NOMO-1 treated with dmso at 0.1 percent for 144 hours (cell line): ENCODE measurements around the gene PLPPR2.
"Not testable (repeated sequence)": the region's sequence is repeated elsewhere in the genome, so short reads cannot be mapped to it uniquely, and the experiment has no call there.

Experiments
- DNase-seq: peaks from one replicate; lab custom pipeline; 2025; ENCODE audit not compliant: unreplicated experiment; lab: John Stamatoyannopoulos, UW

PLPPR2 gene, protein sequence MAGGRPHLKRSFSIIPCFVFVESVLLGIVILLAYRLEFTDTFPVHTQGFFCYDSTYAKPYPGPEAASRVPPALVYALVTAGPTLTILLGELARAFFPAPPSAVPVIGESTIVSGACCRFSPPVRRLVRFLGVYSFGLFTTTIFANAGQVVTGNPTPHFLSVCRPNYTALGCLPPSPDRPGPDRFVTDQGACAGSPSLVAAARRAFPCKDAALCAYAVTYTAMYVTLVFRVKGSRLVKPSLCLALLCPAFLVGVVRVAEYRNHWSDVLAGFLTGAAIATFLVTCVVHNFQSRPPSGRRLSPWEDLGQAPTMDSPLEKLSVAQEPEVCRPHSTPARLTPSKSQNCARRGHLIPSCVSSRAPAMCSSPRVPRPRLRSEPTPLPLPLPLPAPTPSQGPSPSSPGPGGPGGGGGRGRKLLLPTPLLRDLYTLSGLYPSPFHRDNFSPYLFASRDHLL

DNA sequence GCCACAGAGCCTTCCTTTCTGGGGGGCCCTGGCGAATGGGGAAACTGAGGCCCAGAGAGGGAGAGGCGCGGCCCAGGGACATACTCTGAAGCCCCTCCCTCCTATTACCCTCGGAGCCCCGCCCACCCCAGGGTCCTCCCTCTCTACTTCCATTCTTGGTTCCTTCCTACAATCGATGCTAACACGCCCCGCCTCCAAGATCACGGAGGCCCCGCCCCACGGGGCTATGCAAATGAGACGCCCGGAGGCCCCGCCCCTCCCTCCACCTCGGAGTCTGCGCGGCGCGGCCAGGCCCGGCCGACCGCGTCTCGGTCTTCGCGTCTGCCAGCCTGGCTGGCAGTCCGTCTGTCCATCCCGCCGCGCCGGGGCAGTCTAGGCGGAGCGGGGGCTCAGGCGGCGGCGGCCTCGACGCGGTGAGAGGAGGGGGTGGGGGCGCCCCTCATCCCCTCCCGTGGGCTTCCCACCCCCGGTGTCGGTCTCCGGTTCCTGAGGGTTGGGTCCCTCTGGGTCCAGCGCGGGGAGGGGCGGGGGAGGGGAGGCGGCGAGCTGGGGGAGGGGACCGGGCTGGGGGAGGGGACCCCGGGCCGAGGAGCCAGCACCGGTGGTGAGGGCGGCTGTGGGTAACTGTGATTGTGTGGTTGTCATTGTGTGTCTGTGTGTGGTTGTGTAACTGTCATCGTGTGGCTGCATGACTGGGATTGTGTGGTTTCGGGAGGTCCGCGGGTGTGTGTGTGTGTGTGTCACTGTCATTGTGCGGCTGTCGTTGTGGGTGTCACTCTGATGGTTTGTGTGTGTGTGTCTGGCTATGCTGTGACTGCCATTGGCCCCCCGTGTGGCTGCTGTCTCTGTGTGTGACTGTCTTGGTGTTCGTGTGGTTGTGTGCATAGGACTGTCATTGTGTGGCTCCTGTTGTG lies at the start of gene PLPPR2:
Gene PLPPR2, plus strand, starts transcription at position 273 of the 914 bp plus-strand sequence. CDS start 2,242 bp downstream, outside the sequence.
- DNase-seq = peak; percentile 65

DNA sequence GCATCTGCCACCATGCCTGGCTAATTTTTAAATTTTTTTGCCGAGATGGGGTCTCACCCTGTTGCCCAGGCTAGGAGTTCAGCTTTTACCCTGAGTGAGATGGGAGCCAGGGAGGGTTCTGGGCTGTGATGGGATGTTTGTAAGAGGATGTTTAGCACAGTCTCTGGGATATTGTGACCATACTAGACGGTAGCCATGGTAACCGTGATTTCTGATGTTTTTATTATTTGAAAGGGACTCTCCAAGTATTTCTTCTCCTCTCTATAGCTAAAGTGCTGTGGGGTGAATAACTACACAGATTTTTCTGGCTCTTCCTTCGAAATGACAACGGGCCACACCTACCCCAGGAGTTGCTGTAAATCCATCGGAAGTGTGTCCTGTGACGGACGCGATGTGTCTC lies 48.9 kb upstream of the PLPPR2 start:
- DNase-seq = no peak

DNA sequence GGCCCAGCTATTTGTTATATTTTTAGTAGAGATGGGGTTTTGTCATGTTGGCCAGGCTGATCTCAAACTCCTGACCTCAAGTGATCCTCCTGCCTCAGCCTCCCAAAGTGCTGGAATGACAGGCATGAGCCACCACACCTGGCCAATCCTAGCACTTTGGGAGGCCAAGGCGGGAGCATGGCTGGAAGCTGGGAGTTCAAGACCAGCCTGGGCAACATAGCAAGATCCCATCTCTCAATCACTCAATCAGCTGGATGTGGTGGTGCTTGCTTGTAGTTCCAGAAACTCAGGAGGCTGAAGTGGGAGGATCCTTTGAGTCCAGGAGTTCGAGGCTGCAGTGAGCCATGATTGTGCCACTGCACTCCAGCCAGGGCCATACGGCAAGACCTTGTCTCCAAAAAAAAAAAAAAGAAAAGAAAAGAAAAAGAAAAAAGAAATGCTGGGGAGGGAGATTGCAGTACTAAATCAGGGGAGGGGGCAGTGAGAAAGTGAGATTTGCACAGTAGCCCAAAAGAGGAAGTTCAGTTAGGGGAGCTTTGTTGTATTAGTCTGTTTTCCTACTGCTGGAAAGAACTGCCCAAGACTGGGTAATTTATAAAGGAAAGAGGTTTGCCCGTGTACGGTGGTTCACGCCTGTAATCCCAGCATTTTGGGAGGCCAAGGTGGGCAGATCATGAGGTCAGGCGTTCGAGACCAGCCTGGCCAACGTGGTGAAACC lies 34.8 kb upstream of the PLPPR2 start:
- peak; percentile 33 for DNase-seq

DNA sequence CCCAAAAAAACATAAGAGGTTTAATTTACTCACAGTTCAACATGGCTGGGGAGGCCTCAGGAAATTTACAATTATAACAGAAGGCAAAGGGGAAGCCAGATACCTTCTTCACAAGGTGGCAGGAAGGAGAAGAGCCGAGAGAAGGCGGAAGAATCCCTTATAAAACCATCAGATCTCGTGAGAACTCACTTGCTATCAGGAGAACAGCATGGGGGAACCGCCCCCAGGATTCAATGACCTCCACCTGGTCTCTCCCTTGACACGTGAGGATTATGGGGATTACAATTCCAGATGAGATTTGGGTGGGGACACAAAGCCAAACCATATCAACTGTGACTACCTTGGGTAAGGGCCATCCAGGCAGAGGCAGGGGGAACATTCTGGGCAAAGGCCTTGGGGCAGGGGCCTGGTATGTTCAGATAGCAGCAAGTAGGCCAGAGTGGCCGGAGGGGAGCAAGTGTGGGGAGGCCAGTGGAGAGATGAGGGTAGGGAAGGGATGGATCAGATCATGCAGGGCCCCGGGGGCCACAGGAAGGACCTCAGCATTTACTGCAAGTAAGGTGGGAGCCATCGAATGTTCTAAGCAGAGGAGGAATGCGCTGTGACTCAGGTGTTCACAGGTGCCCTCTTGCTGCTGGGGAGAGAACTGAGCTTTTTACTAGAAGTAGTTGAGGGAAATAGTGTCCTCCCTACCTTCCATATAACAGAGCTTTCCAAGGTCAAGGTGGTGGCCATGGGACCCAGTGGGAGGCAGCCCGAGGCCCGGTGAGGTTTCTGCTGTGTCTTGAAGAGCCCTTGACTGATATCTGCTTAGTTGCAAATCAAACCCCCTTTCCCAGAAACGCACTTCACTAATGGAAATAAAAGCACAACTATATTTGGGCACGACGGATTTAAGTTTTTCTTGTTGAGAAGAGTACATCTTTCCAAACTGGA lies 33.8 kb upstream of the PLPPR2 start:
- no peak for DNase-seq

DNA sequence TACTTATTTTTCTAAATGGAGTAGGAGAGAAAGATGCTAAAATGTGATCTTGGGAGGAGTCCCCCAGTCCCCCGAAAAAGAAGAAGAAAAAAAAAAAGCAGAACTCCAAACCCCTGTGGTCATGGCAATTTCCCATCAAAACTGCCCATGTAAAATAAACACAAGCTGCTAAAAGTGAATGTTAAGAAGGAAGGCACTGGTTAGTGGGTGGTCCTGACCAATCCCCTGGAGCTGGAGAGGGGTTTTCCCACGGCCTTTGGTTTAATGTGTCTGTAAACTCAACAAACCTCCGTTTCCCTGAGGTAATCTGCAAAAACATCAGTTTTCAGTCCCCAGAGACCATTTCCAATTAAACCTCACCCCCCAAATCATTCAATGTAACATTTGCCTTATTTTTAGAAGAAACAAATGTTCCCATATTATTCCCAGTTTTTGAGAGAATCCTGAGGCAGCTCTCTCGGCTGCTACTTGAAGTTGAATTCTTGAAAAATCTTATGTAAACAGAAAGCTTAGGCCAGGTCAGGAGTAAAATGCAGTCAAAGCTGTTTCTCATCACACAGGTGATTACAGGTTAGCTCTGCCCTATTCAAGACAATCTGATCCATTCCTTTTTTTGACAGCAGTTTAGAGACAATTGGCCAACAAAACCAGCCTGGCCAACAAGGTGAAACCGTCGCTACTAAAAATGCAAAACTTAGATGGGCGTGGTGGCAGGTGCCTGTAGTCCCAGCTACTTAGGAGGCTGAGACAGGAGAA lies 32.8 kb upstream of the PLPPR2 start:
- peak; percentile 49 for DNase-seq

DNA sequence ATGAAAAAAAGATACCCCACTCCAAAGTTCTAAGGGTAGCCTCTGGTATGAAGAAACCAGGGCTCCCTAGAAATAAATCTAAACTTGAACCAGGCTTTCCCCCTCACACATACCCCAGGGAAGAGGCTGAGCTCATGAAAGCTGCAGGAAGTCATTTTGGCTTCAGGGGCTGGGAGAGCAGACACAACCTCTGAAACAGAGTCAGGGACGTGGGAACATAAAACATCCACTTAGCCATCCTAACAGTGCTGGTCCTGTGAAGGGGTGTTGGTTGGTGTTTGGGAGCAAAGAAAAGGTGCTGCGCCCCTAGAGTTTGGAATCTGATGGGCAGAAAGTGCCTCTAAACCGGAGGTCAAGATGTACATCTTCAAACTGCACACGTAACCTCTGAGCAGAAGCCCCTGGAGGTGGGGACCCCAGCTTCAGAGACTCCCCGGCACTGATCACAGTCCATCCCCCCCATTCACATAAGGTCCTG lies 31.6 kb upstream of the PLPPR2 start:
- DNase-seq = no peak

DNA sequence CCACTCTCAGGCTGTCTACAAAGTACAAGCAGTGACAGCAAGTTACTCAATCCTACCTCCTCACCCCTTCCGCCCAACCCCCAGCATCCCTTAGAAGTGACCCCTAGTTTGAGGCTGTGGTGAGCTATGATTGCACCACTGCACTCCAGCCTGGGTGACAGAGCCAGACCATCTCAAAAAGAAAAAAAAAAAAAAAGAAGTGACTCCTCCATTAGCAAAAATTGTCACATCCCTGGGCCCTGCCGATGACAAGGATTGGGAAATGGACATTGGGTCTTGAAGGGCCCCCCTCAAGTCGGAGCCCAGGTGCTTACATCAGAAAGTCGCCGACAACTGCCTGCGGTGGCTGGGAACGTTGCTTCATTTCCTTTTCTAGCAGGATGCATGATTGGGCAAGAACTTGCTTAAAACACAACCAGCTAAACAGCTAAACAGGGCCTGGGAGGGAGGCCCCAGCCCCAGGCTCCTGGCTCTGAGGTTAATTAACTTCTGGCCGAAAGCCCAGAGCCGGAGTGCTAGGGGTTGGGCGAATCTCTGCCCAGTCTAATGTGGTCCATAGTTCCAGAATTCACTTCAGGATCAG lies 31.1 kb upstream of the PLPPR2 start:
- peak; percentile 100 for DNase-seq

DNA sequence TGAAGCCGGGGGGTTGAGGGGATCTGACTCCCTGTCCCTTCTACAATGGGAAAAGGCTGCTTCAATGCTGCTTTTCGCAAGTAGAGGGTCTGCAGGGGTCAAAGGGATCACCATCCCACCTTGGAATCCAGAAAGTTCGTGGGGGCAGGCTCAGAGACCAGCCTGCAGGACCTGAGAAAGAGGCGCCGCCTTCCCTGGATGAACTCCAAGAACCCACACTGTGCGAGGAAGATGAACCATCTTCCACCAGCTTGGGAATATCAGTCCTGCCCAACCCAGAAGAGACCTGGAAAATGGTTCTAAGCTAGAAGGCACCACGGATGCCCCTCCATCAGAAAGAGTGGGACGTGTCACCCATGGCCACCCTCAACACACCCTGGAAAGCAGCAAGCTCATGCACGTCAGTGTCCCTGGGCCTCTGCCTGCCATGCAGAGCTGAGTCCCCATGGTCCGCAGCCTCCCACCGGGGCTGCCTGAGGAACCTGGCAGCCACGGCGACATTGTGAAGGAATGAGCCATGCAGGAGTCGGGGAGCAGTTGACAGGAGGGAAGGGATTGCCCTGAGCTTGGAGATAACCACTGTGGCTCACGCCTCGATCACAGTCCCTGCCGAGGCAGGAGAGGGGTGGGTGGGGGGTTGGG lies 30.4 kb upstream of the PLPPR2 start:
- DNase-seq = no peak

DNA sequence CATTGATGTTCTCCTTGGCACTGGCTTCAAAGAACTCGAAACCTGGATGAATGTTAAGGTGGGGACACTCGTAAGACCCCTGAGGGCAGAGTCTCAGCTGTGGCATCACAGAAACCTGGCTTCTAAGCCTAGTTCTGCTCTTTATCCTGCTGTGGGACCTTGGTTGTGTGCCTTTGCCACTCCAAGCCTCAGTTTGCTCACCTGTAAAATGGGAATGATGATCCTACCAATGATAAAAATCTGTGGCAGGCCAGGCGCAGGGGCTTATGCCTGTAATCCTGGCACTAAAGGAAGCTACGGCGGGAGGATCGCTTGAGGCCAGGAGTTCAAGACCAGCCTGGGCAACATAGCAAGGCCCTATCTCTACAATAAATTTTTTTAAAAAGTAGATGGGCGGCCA lies 29.7 kb upstream of the PLPPR2 start:
- no peak for DNase-seq

DNA sequence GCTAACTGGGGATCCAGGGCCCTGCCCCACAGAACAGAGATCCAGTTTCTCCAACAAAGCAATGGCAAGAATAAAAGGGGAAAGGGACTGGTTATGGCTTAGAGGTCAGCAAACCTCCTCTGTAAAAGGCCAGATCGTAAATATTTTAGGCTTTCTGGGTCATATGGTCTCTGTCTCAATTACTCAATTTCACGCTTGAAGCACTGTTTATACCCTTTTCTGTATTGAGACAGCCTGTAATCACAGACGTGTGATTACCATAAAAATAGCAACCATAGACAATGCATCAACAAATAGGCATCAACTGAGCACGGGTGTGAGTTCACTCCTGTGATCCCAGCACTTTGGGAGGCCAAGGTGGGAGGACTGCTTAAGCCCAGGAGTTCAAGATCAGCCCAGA lies 25.1 kb upstream of the PLPPR2 start:
- no peak for DNase-seq

DNA sequence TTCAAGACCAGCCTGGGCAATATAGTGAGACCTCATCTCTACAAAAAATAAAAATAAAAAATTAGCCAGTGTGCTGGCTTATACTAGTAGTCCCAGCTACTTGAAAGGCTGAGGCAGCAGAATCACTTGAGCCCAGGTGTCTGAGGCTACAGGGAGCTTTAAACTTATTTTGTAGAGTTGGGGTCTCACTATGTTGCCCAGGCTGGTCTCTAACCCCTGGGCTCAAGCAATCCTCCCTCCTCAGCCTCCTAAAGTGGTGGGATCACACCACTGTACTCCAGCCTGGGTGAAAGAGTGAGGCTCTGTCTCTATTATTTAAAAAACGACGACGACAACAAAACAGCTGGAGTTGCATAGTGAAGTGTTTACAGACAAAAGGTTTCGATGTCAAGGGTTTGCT lies 23.7 kb upstream of the PLPPR2 start:
- DNase-seq = no peak

DNA sequence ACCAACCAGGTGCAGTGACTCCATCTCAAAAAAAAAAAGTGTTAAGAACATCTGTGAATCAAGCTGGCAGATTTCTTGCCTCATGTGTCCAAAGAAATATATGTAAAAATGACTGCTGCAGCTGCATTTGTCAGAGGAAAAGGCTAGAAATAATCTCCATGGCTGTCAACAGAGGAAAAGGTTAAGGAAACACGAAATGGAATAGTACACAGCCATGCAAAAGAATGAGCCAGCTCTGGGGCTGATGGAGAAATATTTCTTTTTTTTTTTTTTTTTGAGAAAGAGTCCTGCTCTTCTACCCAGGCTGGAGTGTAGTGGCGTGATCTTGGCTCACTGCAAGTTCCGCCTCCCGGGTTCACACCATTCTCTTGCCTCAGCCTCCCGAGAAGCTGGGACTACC lies 22.4 kb upstream of the PLPPR2 start:
- no peak for DNase-seq

DNA sequence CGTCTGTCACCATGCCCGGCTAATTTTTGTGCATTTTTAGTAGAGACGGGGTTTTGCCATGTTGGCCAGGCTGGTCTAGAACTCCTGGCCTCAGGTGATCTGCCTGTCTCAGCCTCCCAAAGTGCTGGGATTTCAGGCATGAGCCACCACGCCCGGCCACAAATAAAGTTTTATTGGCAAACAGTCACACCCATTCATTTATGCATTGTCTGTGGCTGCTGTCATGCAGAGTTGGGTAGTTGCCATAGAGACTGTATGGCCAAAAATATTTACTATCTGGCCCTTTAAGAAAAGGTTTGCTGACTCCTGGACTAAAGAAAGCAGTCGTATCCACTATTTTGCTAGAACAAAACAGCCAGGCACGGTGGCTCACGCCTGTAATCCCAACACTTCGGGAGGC lies 21.4 kb upstream of the PLPPR2 start:
- not testable (repeated sequence) for DNase-seq

DNA sequence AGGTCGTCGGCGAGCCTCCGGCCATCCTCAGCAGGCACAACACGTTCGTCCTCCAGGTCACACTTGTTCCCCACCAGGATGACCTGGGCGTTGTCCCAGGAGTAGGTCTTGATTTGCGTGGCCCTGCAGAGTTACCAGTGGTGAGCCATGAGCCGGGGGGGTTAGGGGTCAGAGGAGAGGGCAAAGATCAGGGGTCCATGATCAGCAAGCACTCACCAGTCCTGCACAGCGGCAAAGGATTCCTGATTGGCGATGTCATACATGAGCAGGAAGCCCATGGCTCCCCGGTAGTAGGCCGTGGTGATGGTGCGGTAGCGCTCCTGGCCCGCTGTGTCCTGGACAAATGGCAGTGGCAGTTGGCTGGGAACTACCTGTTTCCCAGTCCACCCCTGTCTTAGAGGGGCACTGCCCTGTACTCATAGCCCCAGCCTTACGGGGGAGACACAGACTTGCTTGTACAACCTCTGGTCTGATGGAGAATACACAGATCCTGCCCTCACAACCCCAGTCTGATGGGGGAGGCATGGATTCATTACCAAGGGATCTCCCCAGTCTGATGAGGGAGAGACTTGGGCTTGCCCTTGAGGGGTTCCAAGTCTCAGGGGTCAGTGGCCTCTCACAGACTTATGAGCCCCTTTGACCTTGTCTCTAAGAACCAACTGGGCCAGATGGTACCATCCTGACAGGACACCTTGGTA lies 19.6 kb upstream of the PLPPR2 start:
- DNase-seq = no peak

DNA sequence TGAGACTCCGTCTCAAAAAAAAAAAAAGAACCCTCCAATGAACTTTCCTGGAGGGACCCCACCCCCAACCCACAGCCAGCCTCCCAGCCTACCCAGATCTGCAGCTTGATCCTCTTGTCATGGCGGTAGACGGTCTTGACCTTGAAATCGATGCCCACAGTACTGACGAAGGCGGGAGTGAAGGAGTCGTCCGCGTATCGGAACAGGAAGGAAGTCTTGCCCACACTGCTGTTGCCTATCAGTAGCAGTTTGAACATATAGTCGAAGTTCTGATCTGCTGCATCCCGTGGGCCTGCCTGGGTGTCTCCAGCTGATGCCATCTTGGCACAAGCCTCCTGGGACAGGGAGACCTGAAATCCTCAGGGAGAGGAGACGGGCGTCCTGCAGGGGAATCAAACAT lies 18.2 kb upstream of the PLPPR2 start:
- no peak for DNase-seq

DNA sequence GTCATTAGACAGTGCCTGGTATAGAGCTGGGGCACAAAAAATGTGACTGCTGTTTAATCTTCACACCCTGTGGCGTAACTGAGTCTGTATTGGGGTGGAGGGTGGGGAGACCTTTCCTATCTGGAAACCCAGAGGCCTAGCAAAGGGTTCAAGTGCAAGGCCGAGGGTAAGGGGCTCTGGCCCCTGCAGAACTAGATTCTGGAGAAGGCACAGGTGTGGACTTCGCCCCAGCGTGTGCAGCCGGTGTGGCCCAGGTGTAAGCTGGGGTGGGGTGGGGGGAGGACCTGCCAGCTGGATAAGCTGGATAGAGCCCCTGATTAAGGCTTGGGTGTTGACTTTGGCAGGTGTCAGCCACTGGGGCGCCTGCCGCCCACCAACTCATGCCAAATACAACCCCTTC lies 17.1 kb upstream of the PLPPR2 start:
- DNase-seq = no peak

DNA sequence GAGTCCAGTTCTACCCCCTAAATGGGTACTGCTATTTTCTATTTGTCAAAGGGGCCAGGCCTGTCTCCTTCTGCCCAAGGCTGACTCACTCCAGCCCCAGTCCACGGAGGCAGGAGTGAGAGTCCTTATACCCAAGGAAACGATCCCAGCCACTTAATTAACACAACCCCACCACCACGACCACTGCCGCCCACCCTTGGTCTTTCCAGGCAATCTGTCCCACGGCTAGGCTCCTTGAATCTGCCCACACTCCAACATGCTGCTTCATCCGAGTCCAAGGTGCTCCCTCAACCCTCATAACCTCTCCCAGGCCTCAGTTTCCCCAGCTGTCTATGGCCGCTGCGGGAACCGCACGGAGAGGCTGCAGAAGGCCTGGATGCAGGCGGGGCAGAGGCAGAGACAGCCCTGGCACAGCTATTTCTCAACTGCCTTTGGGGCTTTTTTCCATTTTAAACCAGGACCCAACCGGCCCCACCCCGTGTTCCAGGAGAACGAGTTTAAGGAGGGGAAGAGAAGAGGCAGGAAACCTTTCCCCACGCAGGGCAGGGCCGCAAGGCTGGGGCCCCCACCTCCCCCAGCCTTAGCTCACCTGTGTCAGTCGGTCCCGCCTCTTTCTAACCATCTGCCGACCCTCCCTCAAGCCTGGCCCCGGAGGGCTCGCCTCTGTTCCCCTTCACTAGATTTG lies 16.5 kb upstream of the PLPPR2 start:
- DNase-seq = no peak
